Measurements from ENCODE around the gene PAPSS2.

- no peak for TF ChIP-seq EZH2 (IDR thresholded peaks at IDR 0.05)
- no peak for TF ChIP-seq POLR2AphosphoS5 (IDR thresholded peaks at IDR 0.05; ENCODE audit: borderline replicate concordance, low read depth, low read length)
- no peak for TF ChIP-seq FOXP2 (optimal IDR thresholded peaks at IDR 0.05; ENCODE audit: control extremely low read depth, extremely low read length, insufficient read depth)
Observed at GRCh38 chr10:87651801-87652200, 7.9 kb upstream of the PAPSS2 start.

Measured in SK-N-MC (cell line).